Tibial nerve (tissue), 4 donors: ENCODE data around the gene MGMT.

Source experiments
- EP300 ChIP-seq, 2 donors: sonication (generic); formaldehyde crosslinking; IDR thresholded peaks; one replicate each; pipeline ENCODE4 v1.6.1; 2017; ENCODE audit warnings: antibody characterized with exemption in 2 of 2, mild to moderate bottlenecking in 1 of 2
- POLR2A ChIP-seq, 2 donors: fragments of 450-650 bp; IDR thresholded peaks; one replicate each; pipeline ENCODE4 v1.6.1; 2017; ENCODE audit warnings: antibody characterized with exemption in 2 of 2, mild to moderate bottlenecking in 2 of 2, moderate library complexity in 2 of 2
- TF ChIP-seq, protein P1 (sequence below), 5 experiments: fragments of 200-600 bp in 3 of 5; fragments of 450-650 bp in 2 of 5; sonication (generic) in 3 of 5; IDR thresholded peaks; one replicate each; pipeline ENCODE4 v1.5.1; 2016 to 2019; ENCODE audit warnings: antibody characterized with exemption in 5 of 5, mild to moderate bottlenecking in 3 of 5, moderate library complexity in 2 of 5

- TF ChIP-seq, protein P1, sequence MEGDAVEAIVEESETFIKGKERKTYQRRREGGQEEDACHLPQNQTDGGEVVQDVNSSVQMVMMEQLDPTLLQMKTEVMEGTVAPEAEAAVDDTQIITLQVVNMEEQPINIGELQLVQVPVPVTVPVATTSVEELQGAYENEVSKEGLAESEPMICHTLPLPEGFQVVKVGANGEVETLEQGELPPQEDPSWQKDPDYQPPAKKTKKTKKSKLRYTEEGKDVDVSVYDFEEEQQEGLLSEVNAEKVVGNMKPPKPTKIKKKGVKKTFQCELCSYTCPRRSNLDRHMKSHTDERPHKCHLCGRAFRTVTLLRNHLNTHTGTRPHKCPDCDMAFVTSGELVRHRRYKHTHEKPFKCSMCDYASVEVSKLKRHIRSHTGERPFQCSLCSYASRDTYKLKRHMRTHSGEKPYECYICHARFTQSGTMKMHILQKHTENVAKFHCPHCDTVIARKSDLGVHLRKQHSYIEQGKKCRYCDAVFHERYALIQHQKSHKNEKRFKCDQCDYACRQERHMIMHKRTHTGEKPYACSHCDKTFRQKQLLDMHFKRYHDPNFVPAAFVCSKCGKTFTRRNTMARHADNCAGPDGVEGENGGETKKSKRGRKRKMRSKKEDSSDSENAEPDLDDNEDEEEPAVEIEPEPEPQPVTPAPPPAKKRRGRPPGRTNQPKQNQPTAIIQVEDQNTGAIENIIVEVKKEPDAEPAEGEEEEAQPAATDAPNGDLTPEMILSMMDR (IDR thresholded peaks at IDR 0.05), result no peak
- TF ChIP-seq POLR2A (IDR thresholded peaks at IDR 0.05) (no peak), EP300 (IDR thresholded peaks at IDR 0.05) (no peak)
These were observed 61.4 kb downstream of the MGMT start for GRCh38 chr10:129528376-129528978.
